GM10266 (cell line): ENCODE data around the gene MACROD2.

Source experiments
- DNase-seq: peaks from one replicate; pipeline ENCODE4 v3.0.0; 2012; ENCODE audit errors: extremely low spot score
- CTCF ChIP-seq: IDR thresholded peaks from 2 replicates; pipeline ENCODE4 v1.5.1; 2012; ENCODE audit warnings: mild to moderate bottlenecking, low read depth; ENCODE audit not compliant: control insufficient read depth, insufficient read depth; ENCODE audit errors: missing control alignments

MACROD2 gene

GRCh38 chr20:14055127-14055742, 59.9 kb downstream of the MACROD2 start:
- peak; percentile 27 for DNase-seq
- TF ChIP-seq CTCF = peak; percentile 69

- TF ChIP-seq CTCF = no peak
- DNase-seq = no peak
These were observed 66.9 kb downstream of the MACROD2 start for GRCh38 chr20:14062171-14062570.

- no peak for TF ChIP-seq CTCF
- DNase-seq = no peak
These were observed 67.5 kb downstream of the MACROD2 start for GRCh38 chr20:14062786-14063185.

GRCh38 chr20:14064333-14064732, 69.0 kb downstream of the MACROD2 start:
- TF ChIP-seq CTCF = no peak
- DNase-seq = no peak

- TF ChIP-seq CTCF = no peak
- no peak for DNase-seq
These were observed 69.6 kb downstream of the MACROD2 start for GRCh38 chr20:14064921-14065320.

- no peak for TF ChIP-seq CTCF
- no peak for DNase-seq
These were observed 70.5 kb downstream of the MACROD2 start for GRCh38 chr20:14065774-14066173.

GRCh38 chr20:14067603-14068002, 72.3 kb downstream of the MACROD2 start:
- TF ChIP-seq CTCF = no peak
- no peak for DNase-seq
